Measurements from ENCODE around the gene NLRP3.

DNA sequence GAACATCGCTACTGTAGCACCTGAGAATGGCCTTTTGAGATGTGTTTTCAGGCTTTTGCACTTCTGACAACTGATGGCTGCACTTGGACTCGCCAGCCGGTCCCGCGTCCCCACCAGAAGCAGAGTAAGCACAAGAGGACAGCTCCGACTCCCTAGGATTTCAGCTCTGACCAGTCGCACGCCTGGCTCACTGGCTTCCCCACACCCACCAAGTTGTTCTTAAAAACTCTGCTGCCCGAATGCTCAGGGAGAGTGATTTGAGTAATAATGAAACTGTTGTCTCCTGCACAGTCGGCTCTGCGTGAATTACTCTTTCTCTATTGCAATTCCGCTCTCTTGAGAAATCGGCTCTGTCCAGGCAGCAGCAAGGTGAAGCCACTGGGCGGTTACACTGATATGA is 40.2 kb upstream of the NLRP3 start:
- TF ChIP-seq RAD21 (IDR thresholded peaks at IDR 0.05; ENCODE audit: insufficient read depth, low read depth, low read length) (no peak), EGR1 (IDR thresholded peaks at IDR 0.05; ENCODE audit: borderline replicate concordance in 1 of 2, low read depth in 2 of 2, low read length in 2 of 2) (no peak), NFYB (IDR thresholded peaks at IDR 0.05; ENCODE audit: insufficient read depth, low read depth, low read length) (no peak), POLR2AphosphoS5 (IDR thresholded peaks at IDR 0.05; ENCODE audit: low read length) (no peak)
- TF ChIP-seq, protein P1, sequence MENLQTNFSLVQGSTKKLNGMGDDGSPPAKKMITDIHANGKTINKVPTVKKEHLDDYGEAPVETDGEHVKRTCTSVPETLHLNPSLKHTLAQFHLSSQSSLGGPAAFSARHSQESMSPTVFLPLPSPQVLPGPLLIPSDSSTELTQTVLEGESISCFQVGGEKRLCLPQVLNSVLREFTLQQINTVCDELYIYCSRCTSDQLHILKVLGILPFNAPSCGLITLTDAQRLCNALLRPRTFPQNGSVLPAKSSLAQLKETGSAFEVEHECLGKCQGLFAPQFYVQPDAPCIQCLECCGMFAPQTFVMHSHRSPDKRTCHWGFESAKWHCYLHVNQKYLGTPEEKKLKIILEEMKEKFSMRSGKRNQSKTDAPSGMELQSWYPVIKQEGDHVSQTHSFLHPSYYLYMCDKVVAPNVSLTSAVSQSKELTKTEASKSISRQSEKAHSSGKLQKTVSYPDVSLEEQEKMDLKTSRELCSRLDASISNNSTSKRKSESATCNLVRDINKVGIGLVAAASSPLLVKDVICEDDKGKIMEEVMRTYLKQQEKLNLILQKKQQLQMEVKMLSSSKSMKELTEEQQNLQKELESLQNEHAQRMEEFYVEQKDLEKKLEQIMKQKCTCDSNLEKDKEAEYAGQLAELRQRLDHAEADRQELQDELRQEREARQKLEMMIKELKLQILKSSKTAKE (IDR thresholded peaks at IDR 0.05; ENCODE audit: low read depth, poor library complexity, severe bottlenecking), result no peak
- TF ChIP-seq, protein P2, sequence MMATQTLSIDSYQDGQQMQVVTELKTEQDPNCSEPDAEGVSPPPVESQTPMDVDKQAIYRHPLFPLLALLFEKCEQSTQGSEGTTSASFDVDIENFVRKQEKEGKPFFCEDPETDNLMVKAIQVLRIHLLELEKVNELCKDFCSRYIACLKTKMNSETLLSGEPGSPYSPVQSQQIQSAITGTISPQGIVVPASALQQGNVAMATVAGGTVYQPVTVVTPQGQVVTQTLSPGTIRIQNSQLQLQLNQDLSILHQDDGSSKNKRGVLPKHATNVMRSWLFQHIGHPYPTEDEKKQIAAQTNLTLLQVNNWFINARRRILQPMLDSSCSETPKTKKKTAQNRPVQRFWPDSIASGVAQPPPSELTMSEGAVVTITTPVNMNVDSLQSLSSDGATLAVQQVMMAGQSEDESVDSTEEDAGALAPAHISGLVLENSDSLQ (IDR thresholded peaks at IDR 0.05), result no peak
